HEK293 (cell line): ENCODE measurements around the gene DYNLL1.

ENCODE experiments used
- CTCF ChIA-PET: fragments of 350-600 bp; formaldehyde crosslinking; extraction: SDS; loops from one replicate; lab custom pipeline; 2021; ENCODE audit warnings: antibody characterized with exemption; lab: Yijun Ruan, JAX
- POLR2A ChIA-PET: fragments of 300-600 bp; formaldehyde crosslinking; extraction: SDS; loops from one replicate; lab custom pipeline; 2020; ENCODE audit warnings: antibody characterized with exemption, inconsistent platforms; lab: Yijun Ruan, JAX
- H3K27ac ChIP-seq: fragments of 200-500 bp; sonication (Bioruptor generic); 2 replicates; pipeline ENCODE4 v1.5.1; 2014; ENCODE audit warnings: low read depth, low read length, control low read depth, inconsistent platforms; ENCODE audit errors: extremely low read depth
- H3K36me3 ChIP-seq, 2 experiments: fragments of 200-500 bp in 1 of 2; sonication (Bioruptor generic) in 1 of 2; 1 replicate in 1 of 2; 2 replicates in 1 of 2; pipeline ENCODE4 v1.5.1; 2014 to 2017; ENCODE audit warnings: inconsistent platforms in 2 of 2, low read length in 2 of 2; ENCODE audit not compliant: control insufficient read depth in 2 of 2, insufficient read depth in 1 of 2
- H3K4me1 ChIP-seq: fragments of 200-500 bp; sonication (Bioruptor generic); 2 replicates; pipeline ENCODE4 v1.5.1; 2014; ENCODE audit warnings: mild to moderate bottlenecking, low read length, inconsistent platforms; ENCODE audit not compliant: control insufficient read depth, insufficient read depth
- H3K4me3 ChIP-seq: 2 replicates; pipeline ENCODE4 v1.5.1; 2011; ENCODE audit warnings: low read depth, mild to moderate bottlenecking, control low read depth, low read length, moderate library complexity
- H3K9me3 ChIP-seq: fragments of 200-500 bp; sonication (Bioruptor generic); 2 replicates; pipeline ENCODE4 v1.5.1; 2014; ENCODE audit warnings: low read depth, low read length, inconsistent platforms; ENCODE audit not compliant: control insufficient read depth, insufficient read depth
- GLIS2 ChIP-seq: fragments of 450-650 bp; formaldehyde crosslinking; IDR thresholded peaks from 2 replicates; pipeline ENCODE4 v1.5.1; 2016; ENCODE audit warnings: missing biosample characterization, missing genetic modification characterization
- KLF10 ChIP-seq: fragments of 450-650 bp; IDR thresholded peaks from 2 replicates; pipeline ENCODE4 v1.5.1; 2018; ENCODE audit warnings: missing biosample characterization, mild to moderate bottlenecking, missing genetic modification characterization
- PRDM1 ChIP-seq: fragments of 450-650 bp; formaldehyde crosslinking; IDR thresholded peaks from 2 replicates; pipeline ENCODE4; 2016; ENCODE audit warnings: missing biosample characterization, missing genetic modification characterization
- PRDM6 ChIP-seq: fragments of 450-650 bp; formaldehyde crosslinking; IDR thresholded peaks from 2 replicates; pipeline ENCODE4 v1.5.1; 2017; ENCODE audit warnings: missing biosample characterization, missing genetic modification characterization
- SALL2 ChIP-seq: fragments of 450-650 bp; formaldehyde crosslinking; IDR thresholded peaks from 2 replicates; pipeline ENCODE4 v1.5.0; 2017; ENCODE audit warnings: missing biosample characterization, mild to moderate bottlenecking, missing genetic modification characterization, borderline replicate concordance
- SP3 ChIP-seq: fragments of 450-650 bp; formaldehyde crosslinking; IDR thresholded peaks from 2 replicates; pipeline ENCODE4 v1.5.1; 2016; ENCODE audit warnings: missing biosample characterization, missing genetic modification characterization
- ZBTB26 ChIP-seq: fragments of 450-650 bp; formaldehyde crosslinking; optimal IDR thresholded peaks from 2 replicates; pipeline ENCODE3; 2016; ENCODE audit warnings: missing biosample characterization, mild to moderate bottlenecking, missing genetic modification characterization
- ZBTB48 ChIP-seq: fragments of 450-650 bp; formaldehyde crosslinking; IDR thresholded peaks from 2 replicates; pipeline ENCODE4 v1.5.1; 2016; ENCODE audit warnings: missing biosample characterization, missing genetic modification characterization
- ZBTB6 ChIP-seq: fragments of 450-650 bp; formaldehyde crosslinking; IDR thresholded peaks from 2 replicates; pipeline ENCODE4 v1.5.1; 2017; ENCODE audit warnings: missing biosample characterization, missing genetic modification characterization
- ZBTB7A ChIP-seq: fragments of 450-650 bp; formaldehyde crosslinking; IDR thresholded peaks from 2 replicates; pipeline ENCODE4 v1.5.1; 2016; ENCODE audit warnings: low read depth, missing biosample characterization, missing genetic modification characterization
- ZIC2 ChIP-seq: fragments of 450-650 bp; formaldehyde crosslinking; IDR thresholded peaks from 2 replicates; pipeline ENCODE4 v1.5.1; 2016; ENCODE audit warnings: missing biosample characterization, missing genetic modification characterization
- ZNF280D ChIP-seq: fragments of 450-650 bp; formaldehyde crosslinking; IDR thresholded peaks from 2 replicates; pipeline ENCODE4 v1.5.1; 2016; ENCODE audit warnings: missing biosample characterization, missing genetic modification characterization
- ZNF324 ChIP-seq: fragments of 450-650 bp; formaldehyde crosslinking; IDR thresholded peaks from 2 replicates; pipeline ENCODE4 v1.5.1; 2016; ENCODE audit warnings: missing biosample characterization, missing genetic modification characterization
- ZNF341 ChIP-seq: fragments of 450-650 bp; formaldehyde crosslinking; IDR thresholded peaks from 2 replicates; pipeline ENCODE4; 2016; ENCODE audit warnings: low read depth, missing biosample characterization, missing genetic modification characterization
- ZNF394 ChIP-seq: fragments of 450-650 bp; formaldehyde crosslinking; IDR thresholded peaks from 2 replicates; pipeline ENCODE4 v1.5.1; 2016; ENCODE audit warnings: missing biosample characterization, missing genetic modification characterization, mild to moderate bottlenecking, moderate library complexity, borderline replicate concordance
- ZNF670 ChIP-seq: fragments of 450-650 bp; formaldehyde crosslinking; IDR thresholded peaks from 2 replicates; pipeline ENCODE4 v1.5.1; 2016; ENCODE audit warnings: missing biosample characterization, missing genetic modification characterization, low read depth
- ZSCAN5A ChIP-seq: fragments of 450-650 bp; formaldehyde crosslinking; IDR thresholded peaks from 2 replicates; pipeline ENCODE4 v1.5.1; 2016; ENCODE audit warnings: missing biosample characterization, missing genetic modification characterization
- ZXDB ChIP-seq: fragments of 450-650 bp; formaldehyde crosslinking; IDR thresholded peaks from 2 replicates; pipeline ENCODE4 v1.5.1; 2016; ENCODE audit warnings: missing biosample characterization, missing genetic modification characterization
- TF ChIP-seq, protein P1 (sequence below): fragments of 450-650 bp; formaldehyde crosslinking; IDR thresholded peaks from 2 replicates; pipeline ENCODE4 v1.5.1; 2016; ENCODE audit warnings: missing biosample characterization, missing genetic modification characterization
- TF ChIP-seq, protein P2 (sequence below): fragments of 450-650 bp; formaldehyde crosslinking; IDR thresholded peaks from 2 replicates; pipeline ENCODE4 v1.5.1; 2016; ENCODE audit warnings: missing biosample characterization, missing genetic modification characterization

DYNLL1 gene

DNA sequence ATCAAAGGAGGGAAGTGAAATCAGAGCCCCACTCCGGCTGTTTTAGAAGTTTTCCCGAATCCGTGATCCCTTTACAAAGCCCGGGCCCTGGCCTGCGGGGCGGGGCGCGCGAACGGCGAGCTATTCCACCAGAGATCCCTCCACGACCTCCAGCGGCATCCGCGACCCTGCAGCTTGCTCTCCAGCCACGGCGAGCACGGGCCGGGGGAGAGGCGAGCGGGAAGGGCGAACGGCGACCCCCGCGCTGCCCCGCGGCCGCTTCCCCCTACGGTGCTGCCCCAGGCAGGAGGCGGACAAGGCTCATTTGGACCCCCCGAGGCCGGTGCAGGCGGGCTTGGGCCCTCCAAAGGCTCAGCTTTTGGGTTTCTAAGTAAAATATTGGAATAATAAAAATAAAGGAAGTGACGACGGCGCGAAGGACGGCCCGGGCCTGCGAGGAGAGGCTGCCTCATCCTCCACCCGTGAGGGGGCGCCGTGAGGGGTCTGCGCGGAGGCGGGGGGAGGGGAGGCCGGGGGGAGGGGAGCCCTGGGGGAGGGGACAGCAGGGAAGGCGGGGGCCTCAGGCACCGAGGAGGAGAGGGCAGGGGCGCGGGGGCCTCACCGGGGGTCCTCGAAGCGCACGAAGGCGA lies 27.0 kb upstream of the DYNLL1 start (continued):
- TF ChIP-seq ZNF670 (tag by site-specific recombination) (no peak), PRDM6 (tag by site-specific recombination) (no peak), ZIC2 (tag by site-specific recombination) (peak; percentile 55; the same call in 1 of the 2 replicates), ZBTB26 (tag by site-specific recombination) (peak; percentile 53), ZBTB6 (no peak), GLIS2 (tag by site-specific recombination) (peak; percentile 96), ZNF324 (tag by site-specific recombination) (no peak), ZNF341 (peak; percentile 84)
- TF ChIP-seq, protein P1, sequence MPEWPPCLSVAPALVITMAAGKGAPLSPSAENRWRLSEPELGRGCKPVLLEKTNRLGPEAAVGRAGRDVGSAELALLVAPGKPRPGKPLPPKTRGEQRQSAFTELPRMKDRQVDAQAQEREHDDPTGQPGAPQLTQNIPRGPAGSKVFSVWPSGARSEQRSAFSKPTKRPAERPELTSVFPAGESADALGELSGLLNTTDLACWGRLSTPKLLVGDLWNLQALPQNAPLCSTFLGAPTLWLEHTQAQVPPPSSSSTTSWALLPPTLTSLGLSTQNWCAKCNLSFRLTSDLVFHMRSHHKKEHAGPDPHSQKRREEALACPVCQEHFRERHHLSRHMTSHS (tag by site-specific recombination): no peak

DNA sequence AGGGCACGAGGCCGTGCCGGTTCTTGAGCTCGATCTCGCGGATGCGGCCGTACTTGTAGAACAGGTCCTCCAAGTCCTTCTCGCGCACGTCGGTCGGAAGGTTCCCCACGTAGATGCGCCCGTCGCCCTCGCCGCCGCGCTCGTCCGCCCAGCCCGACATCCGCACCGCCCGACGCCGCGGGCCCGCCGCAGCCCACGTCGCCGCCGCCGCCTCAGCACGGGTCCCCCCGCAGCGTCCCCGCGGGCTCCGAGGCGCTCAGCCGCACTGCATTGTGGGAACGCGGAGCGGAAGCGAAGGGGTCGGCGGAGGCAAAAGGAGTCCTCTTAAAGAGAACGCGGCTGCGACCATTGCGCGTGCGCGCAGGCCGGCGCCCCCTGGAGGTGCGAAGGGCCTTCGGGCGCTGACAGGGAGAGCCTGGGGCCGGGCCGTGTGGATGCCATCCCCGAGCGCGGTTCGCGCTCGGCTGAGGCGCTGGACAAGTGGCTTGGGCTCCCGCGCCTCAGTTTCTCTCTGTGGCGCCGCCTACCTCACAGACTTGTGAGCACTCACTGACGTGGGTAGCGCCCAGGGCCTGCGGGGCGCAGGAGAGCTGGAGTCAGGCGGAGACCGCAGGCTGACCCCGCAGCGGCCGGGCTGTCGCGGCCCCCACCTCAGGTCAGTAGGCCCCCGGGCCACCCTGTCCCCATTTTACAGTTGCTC lies 26.3 kb upstream of the DYNLL1 start, which contains the start of gene SRSF9:
Gene SRSF9 (minus strand): TSS at position 299 of the 700 bp plus-strand sequence. CDS start 139 bp downstream, at position 160.
- Histone ChIP-seq H3K36me3 (peaks cover 26 to 32% of the 10 kb centered on the region in 2 experiments), H3K9me3 (no peaks in the 10 kb centered on the region), H3K27ac (peak within 1 kb of the TSS; percentile 99), H3K4me3 (peak within 1 kb of the TSS; percentile 96), H3K4me1 (peaks cover 14% of the 10 kb centered on the region; the same call in 1 of the 2 replicates)
- CTCF ChIA-PET: interaction anchor here (0.6 to 1.9 kb wide), 12 partner anchors 11 to 1198 kb away, joined by 3 to 10 read pairs (median 4); partner anchors contain the start of genes COX6A1 and POP5
- POLR2A ChIA-PET: interaction anchor here (0.5 to 4.7 kb wide), 12 partner anchors 8 to 267 kb away, joined by 3 to 38 read pairs (median 4); partner anchors contain the start of genes COQ5, DYNLL1, POP5 and RNU4-2
- TF ChIP-seq KLF10 (peak; percentile 28; the same call in 1 of the 2 replicates), ZBTB6 (no peak), ZSCAN5A (peak; percentile 73; the same call in 1 of the 2 replicates), ZBTB48 (tag by site-specific recombination) (no peak), GLIS2 (tag by site-specific recombination) (peak; percentile 76), PRDM1 (tag by site-specific recombination) (no peak), SP3 (tag by site-specific recombination) (peak; percentile 12; the same call in 1 of the 2 replicates), ZBTB7A (tag by site-specific recombination) (no peak), ZNF670 (tag by site-specific recombination) (no peak), ZNF280D (tag by site-specific recombination) (no peak), ZNF394 (tag by site-specific recombination) (no peak), SALL2 (tag by site-specific recombination) (no peak), ZIC2 (tag by site-specific recombination) (0 out of 2 replicates have a peak, but pooled peaks have one; percentile 20), ZXDB (peak; percentile 85)
- TF ChIP-seq, protein P2, sequence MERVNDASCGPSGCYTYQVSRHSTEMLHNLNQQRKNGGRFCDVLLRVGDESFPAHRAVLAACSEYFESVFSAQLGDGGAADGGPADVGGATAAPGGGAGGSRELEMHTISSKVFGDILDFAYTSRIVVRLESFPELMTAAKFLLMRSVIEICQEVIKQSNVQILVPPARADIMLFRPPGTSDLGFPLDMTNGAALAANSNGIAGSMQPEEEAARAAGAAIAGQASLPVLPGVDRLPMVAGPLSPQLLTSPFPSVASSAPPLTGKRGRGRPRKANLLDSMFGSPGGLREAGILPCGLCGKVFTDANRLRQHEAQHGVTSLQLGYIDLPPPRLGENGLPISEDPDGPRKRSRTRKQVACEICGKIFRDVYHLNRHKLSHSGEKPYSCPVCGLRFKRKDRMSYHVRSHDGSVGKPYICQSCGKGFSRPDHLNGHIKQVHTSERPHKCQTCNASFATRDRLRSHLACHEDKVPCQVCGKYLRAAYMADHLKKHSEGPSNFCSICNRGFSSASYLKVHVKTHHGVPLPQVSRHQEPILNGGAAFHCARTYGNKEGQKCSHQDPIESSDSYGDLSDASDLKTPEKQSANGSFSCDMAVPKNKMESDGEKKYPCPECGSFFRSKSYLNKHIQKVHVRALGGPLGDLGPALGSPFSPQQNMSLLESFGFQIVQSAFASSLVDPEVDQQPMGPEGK (tag by site-specific recombination): peak; percentile 83
